ENCODE data around the gene PPP1CC.

DNA sequence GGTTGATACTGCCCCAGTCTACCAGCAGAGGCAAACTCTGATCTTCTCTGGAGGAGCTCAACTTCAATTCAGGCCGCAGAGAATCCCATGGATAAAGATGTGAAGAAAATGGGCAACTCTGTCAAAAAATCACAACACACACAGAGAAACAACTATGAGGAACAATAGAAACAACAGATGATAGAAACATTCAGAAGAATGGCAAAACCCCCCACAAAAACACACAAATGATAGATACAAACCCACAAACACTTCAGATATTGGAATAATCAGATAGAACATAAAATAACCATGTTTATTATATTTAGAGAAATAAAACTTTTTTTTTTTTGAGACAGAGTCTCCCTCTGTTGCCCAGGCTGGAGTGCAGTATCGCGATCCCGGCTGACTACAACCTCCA is 33.8 kb downstream of the PPP1CC start:
- TF ChIP-seq POLR2A (IDR thresholded peaks at IDR 0.05) = no peak
- TF ChIP-seq, protein P1, sequence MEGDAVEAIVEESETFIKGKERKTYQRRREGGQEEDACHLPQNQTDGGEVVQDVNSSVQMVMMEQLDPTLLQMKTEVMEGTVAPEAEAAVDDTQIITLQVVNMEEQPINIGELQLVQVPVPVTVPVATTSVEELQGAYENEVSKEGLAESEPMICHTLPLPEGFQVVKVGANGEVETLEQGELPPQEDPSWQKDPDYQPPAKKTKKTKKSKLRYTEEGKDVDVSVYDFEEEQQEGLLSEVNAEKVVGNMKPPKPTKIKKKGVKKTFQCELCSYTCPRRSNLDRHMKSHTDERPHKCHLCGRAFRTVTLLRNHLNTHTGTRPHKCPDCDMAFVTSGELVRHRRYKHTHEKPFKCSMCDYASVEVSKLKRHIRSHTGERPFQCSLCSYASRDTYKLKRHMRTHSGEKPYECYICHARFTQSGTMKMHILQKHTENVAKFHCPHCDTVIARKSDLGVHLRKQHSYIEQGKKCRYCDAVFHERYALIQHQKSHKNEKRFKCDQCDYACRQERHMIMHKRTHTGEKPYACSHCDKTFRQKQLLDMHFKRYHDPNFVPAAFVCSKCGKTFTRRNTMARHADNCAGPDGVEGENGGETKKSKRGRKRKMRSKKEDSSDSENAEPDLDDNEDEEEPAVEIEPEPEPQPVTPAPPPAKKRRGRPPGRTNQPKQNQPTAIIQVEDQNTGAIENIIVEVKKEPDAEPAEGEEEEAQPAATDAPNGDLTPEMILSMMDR (IDR thresholded peaks at IDR 0.05) = no peak
